GM19239 (cell line): ENCODE results near the gene STK32A.

Experiments
- DNase-seq: peaks from one replicate; pipeline ENCODE4 v3.0.0; 2011; ENCODE audit warnings: low spot score; ENCODE audit not compliant: insufficient read length
- FAIRE-seq: peaks from 2 replicates; lab custom pipeline; 2011; peaks lifted over from hg19 to GRCh38; lab: Jason Lieb, UNC

The STK32A gene

DNA sequence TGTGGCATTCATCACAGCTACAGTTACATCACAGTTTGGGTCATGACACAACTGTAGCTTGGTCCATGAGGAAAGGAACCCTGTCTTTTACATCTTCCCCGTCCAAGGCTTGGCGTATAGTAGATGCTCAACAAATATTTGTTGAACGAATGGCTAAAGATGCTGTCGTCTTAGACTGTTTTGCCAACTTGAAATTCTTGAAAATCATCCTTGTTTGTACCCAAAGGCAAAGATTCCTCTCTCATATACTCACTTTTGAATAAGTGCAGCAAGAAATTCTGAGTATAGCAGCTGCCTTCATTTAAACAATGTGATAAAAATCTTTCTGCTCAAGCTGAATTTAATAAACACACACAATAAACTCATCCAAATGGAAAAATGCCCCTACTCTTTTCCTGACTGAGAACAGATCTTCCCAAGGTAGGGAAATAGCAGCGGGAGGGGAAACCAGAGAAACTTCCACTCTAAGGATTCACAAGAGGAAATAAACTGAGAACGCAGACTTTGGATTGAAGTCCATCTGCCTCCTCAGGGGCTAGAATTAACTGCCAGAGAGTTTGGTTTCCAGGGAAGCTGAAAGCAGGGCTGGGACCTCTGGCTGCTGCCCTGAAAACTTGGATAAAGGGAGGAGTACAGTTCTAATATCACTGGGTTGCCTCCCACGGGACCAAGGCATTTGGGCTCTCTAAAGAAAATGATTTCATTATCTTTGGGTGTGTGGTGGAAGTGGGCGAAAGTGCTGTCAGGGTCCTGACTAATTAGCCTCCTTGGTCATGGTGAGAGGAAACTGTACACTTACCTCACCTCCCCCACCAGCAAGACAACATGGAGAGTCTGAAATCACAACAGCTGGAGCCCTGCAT lies 175.9 kb downstream of the STK32A start:
- DNase-seq = no peak
- no peak for FAIRE-seq

GRCh38 chr5:147411359-147412319 lies 176.8 kb downstream of the STK32A start:
- no peak for FAIRE-seq
- DNase-seq = no peak

- FAIRE-seq (no peak), DNase-seq (no peak)
Observed at GRCh38 chr5:147412561-147412960, 177.7 kb downstream of the STK32A start.

DNA sequence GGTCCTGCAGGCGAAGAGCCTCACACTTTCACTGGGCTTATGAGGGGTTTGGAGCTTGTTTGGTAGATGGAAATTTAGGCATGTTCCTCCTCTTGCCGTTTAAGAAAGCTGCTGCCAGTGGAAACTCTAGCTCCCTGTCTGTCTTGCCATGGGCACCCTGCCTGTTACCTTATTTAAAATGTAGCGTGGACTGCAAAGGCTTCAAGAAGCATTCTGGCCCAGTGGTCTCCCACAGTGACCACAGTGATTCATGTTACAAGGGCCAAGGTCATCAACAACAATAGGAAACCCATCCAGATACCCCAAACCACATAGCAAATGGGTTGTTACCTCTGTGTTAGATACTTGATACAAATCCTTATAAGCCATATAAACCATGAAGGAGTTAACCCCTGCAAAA lies 178.4 kb downstream of the STK32A start:
- no peak for FAIRE-seq

GRCh38 chr5:147415651-147416050 lies 180.8 kb downstream of the STK32A start:
- DNase-seq (no peak), FAIRE-seq (no peak)

More for the DNA sequence above, 178.4 kb downstream of the STK32A start:
- no peak for DNase-seq

DNA sequence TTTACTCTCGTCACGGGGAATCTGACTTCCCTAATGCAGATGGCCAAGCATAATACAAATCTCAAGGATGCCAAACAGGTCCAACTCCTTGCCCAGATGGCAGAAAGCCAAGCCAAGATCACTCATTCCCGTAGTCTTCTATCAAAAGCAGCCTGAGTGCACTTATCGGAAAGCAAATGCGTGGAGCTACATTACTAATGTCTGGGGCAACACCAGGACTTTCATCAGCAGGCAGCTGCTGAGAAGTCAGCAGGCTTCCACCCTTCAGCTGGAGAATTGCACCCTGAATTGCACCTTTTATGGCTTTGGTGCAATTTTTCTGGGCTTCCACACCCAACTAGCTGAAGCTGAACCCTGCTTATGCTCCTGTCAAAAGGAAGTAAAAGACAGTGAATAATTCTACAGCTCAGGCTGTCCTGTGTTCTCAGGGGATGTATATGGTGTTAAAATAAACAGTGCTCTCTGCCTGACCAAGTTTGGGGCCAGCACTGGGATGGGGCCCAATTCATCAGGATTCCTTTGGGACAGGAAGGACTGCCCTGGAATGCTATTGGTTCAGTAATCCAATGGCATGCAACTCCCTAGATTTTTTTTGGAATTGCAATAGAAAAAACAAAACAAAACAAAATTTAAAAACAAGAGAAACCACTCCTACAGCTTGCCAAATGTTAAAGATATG lies 182.4 kb downstream of the STK32A start:
- no peak for DNase-seq
- FAIRE-seq = no peak

GRCh38 chr5:147418613-147419012 lies 183.8 kb downstream of the STK32A start:
- DNase-seq (no peak), FAIRE-seq (no peak)

DNA sequence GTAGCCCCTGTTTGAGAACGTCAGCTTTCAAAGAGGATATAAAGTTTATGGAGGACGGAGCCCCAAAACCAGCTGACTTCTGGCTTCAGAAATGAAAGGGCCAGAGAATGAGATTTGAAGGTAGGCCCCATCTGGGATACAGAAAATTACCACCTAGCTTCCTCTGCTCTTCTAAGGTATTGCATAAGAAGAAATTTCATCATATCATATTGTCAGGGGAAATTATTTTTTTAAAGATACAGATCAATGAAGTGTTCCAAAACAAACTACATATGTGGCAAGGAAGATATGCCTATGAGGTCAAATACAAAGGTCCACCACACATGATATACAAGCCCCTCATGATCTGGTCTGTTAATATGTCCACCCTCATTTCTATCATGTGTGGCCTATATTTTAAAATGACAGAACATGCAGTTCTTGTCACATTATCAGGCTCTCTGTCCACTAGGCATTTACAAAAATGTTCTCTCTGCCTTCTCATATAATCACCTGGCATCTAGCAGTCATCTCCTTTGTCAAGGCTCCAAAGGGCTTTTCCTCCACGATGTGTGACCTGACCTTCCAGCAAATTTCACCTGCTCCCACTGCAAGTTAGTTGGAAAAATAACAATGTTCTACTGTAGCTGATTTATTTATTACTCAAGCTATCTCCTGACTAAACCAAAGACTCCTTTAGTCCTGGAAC lies 192.0 kb downstream of the STK32A start:
- FAIRE-seq = no peak
- no peak for DNase-seq

DNA sequence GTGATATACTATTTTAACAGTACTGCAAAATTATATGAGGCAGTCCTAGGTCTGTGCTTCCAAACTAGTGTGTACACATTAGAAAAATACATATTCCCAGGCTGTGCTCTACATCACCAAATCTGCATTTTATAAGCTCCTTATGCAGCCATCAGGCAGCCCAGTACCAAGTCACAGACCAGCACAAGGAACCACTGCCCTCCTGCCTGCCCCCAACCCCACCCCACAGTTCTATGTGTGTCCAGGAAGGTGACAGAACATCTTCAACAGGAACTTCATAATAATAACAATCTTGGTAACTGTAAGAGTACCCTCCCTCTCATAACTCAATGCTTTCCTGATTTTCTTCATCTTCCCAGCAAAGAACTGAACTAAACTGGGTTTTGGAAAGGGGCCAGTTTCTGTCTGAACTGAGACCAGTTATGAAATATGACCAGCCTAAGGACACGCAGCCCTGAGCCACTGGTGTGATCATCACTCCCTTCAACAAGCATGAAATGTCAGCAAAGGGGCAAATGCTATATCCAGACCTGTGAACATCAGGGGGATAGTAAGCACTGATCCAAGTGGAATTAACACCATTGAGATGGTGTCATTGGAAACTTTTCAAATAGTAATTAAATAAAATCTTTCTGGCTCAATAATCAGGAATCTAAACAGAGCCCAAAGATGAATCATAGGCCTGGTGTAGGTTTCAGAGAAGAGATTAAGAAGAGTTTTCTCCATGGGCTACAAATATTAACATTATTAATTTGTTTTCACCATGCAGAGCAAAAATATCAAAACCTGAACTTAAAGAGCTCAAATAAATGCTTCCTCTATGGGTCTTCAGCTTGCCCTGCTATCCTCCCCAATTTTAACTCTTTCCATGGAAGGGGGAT lies 192.9 kb downstream of the STK32A start:
- no peak for FAIRE-seq

DNA sequence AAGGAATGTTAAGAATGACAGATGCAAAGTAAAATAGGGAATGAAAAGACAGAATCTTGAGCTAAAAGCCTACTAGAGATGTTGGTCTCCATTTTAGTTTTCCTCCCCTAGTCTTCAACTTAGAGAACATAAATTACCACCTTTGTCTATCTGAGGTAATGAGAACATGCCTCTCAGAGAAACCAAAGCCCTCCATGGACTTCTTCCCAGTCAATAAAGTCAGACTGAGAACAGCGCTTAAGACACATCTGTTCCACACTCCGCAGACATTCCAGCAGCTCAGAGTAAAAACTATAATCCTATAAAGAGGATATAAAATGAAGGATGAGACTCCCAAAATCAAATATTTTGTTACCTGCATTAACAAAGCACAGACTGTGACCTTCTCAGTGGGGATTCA lies 195.8 kb downstream of the STK32A start:
- FAIRE-seq = no peak

More for the DNA sequence above, 192.9 kb downstream of the STK32A start:
- DNase-seq = no peak

GRCh38 chr5:147431586-147431985 lies 196.8 kb downstream of the STK32A start:
- DNase-seq = no peak
- no peak for FAIRE-seq

More for the DNA sequence above, 195.8 kb downstream of the STK32A start:
- no peak for DNase-seq

DNA sequence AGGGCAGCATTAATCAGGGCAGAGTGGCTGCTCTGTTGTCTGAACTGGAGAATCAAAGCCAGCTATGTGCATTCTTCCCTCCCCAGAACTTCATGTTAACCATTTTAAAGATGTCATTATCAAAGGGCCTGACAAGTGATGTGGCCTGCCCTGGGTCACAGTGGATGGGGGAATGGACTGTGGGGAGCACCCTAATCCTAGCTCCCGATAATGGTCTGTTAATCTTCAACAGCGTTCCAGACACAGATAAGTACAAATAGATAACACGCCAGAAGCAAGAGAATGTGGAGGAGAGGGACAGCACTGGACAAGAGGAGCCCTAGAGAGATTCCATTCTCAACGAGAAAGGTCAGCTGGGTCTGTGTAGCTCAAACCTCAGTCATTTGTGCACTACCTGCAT lies 197.5 kb downstream of the STK32A start:
- DNase-seq (no peak), FAIRE-seq (no peak)

DNA sequence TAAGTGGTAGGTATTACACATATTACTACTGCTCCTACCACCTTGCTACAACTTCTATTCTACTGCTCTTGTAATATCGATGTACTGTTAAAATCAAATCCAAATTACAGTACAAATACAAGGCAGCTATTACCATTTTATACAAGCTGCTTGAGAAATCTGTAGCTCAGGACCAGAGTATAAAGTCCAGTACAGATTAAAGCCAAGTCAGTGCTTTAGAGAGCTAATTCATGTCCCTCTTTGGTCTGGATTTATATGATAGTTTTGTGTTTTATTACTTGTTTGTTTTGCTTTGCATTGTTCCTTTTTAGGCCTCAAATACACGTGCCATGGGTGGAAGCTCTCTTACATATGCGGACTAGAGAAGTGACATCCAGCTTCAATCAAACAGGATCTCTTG lies 199.2 kb downstream of the STK32A start:
- no peak for FAIRE-seq
- no peak for DNase-seq

GRCh38 chr5:147436596-147436995 lies 201.8 kb downstream of the STK32A start:
- no peak for DNase-seq
- FAIRE-seq = no peak

- FAIRE-seq (no peak), DNase-seq (no peak)
Observed at GRCh38 chr5:147437161-147437596, 202.4 kb downstream of the STK32A start.
